ENCODE data around the gene MRAS. TPM values are rescaled to one million over a fixed set of nuclear protein-coding genes. Genes with fewer than 3 reads are reported as not detected.

Gene MRAS
- total RNA-seq, 1 donor from 2014 or later: 2.9 TPM

- no peak for DNase-seq (ENCODE audit: low read depth)
- H3K36me3 ChIP-seq (ENCODE audit: control insufficient read depth, insufficient read depth, low read length): no peaks in the 10 kb centered on the region
- FAIRE-seq: no peak
- H3K27me3 ChIP-seq (ENCODE audit: control insufficient read depth, insufficient read depth, low read length): no peaks in the 10 kb centered on the region
- no peak for TF ChIP-seq CTCF (IDR thresholded peaks at IDR 0.05; ENCODE audit: insufficient read depth, low read length, severe bottlenecking)
- H3K4me3 ChIP-seq (ENCODE audit: low read depth, low read length): no peak overlapping the region
Measured at GRCh38 chr3:138381413-138381901, 33.1 kb downstream of the MRAS start.

- Histone ChIP-seq H3K27me3 (ENCODE audit: control insufficient read depth, insufficient read depth, low read length) (no peaks in the 10 kb centered on the region), H3K36me3 (ENCODE audit: control insufficient read depth, insufficient read depth, low read length) (no peaks in the 10 kb centered on the region), H3K4me3 (ENCODE audit: low read depth, low read length) (no peak overlapping the region)
- FAIRE-seq (peak; percentile 83), DNase-seq (ENCODE audit: low read depth) (peak; percentile 91)
- no peak for TF ChIP-seq CTCF (IDR thresholded peaks at IDR 0.05; ENCODE audit: insufficient read depth, low read length, severe bottlenecking)
Measured at GRCh38 chr3:138381950-138382715, 33.8 kb downstream of the MRAS start.

GRCh38 chr3:138383715-138384465, 35.5 kb downstream of the MRAS start:
- Histone ChIP-seq H3K27me3 (ENCODE audit: control insufficient read depth, insufficient read depth, low read length) (no peaks in the 10 kb centered on the region), H3K4me3 (ENCODE audit: low read depth, low read length) (no peak overlapping the region), H3K36me3 (ENCODE audit: control insufficient read depth, insufficient read depth, low read length) (no peaks in the 10 kb centered on the region)
- peak; percentile 27 for DNase-seq (ENCODE audit: low read depth)
- peak; percentile 77 for FAIRE-seq
- no peak for TF ChIP-seq CTCF (IDR thresholded peaks at IDR 0.05; ENCODE audit: insufficient read depth, low read length, severe bottlenecking)

GRCh38 chr3:138384531-138384930, 36.2 kb downstream of the MRAS start:
- no peaks in the 10 kb centered on the region for H3K36me3 ChIP-seq (ENCODE audit: control insufficient read depth, insufficient read depth, low read length)

GRCh38 chr3:138384976-138385375, 36.6 kb downstream of the MRAS start:
- FAIRE-seq (no peak), DNase-seq (ENCODE audit: low read depth) (no peak)
- TF ChIP-seq CTCF (IDR thresholded peaks at IDR 0.05; ENCODE audit: insufficient read depth, low read length, severe bottlenecking): no peak
- H3K4me3 ChIP-seq (ENCODE audit: low read depth, low read length): no peak overlapping the region
- H3K27me3 ChIP-seq (ENCODE audit: control insufficient read depth, insufficient read depth, low read length): no peaks in the 10 kb centered on the region
- H3K36me3 ChIP-seq (ENCODE audit: control insufficient read depth, insufficient read depth, low read length): no peaks in the 10 kb centered on the region

More at GRCh38 chr3:138384531-138384930, 36.2 kb downstream of the MRAS start:
- H3K27me3 ChIP-seq (ENCODE audit: control insufficient read depth, insufficient read depth, low read length): no peaks in the 10 kb centered on the region
- DNase-seq (ENCODE audit: low read depth) (no peak), FAIRE-seq (no peak)
- no peak for TF ChIP-seq CTCF (IDR thresholded peaks at IDR 0.05; ENCODE audit: insufficient read depth, low read length, severe bottlenecking)
- no peak overlapping the region for H3K4me3 ChIP-seq (ENCODE audit: low read depth, low read length)
